ENCODE data around the gene MBD5.

GRCh38 chr2:148351437-148352143 is 330.7 kb downstream of the MBD5 start:
- no peak for TF ChIP-seq YY1 (IDR thresholded peaks at IDR 0.05; ENCODE audit: insufficient read depth, insufficient read length)
- no peak for TF ChIP-seq SUZ12 (IDR thresholded peaks at IDR 0.05; ENCODE audit: extremely low read depth, insufficient read depth, insufficient read length)
- no peak for TF ChIP-seq ZNF274 (IDR thresholded peaks at IDR 0.05; ENCODE audit: low read depth, low read length)

All from NT2/D1 (cell line).